SHP77 (cell line): ENCODE results near the gene SAMD14.
"Not testable (repeated sequence)": the region's sequence is repeated elsewhere in the genome, so short reads cannot be mapped to it uniquely, and the experiment has no call there.

Source experiments
- DNase-seq, 2 experiments: peaks; one replicate each; lab custom pipeline; 2025; lab: John Stamatoyannopoulos, UW

SAMD14 gene

GRCh38 chr17:50075446-50076032 is 54.4 kb downstream of the SAMD14 start:
- DNase-seq, result no peak

GRCh38 chr17:50074227-50074626 is 55.7 kb downstream of the SAMD14 start:
- no peak for DNase-seq

GRCh38 chr17:50072925-50073324 is 57.0 kb downstream of the SAMD14 start:
- DNase-seq, result no peak

- DNase-seq, result no peak
Measured at GRCh38 chr17:50072130-50072529, 57.8 kb downstream of the SAMD14 start.

- no peak for DNase-seq
Measured at GRCh38 chr17:50071692-50072091, 58.3 kb downstream of the SAMD14 start.

- DNase-seq, result no peak
Measured at GRCh38 chr17:50070908-50071680, 58.9 kb downstream of the SAMD14 start.

- no peak for DNase-seq
Measured at GRCh38 chr17:50067996-50068395, 62.0 kb downstream of the SAMD14 start.

GRCh38 chr17:50066995-50067394 is 63.0 kb downstream of the SAMD14 start:
- DNase-seq, result no peak

- DNase-seq, result no peak
Measured at GRCh38 chr17:50065056-50065455, 64.9 kb downstream of the SAMD14 start.

GRCh38 chr17:50064253-50065001 is 65.5 kb downstream of the SAMD14 start:
- DNase-seq, result no peak

GRCh38 chr17:50063561-50064252 is 66.3 kb downstream of the SAMD14 start:
- no peak for DNase-seq

GRCh38 chr17:50062293-50063243 is 67.4 kb downstream of the SAMD14 start:
- no peak for DNase-seq

- not testable (repeated sequence) for DNase-seq
Measured at GRCh38 chr17:50061713-50062045, 68.3 kb downstream of the SAMD14 start.

GRCh38 chr17:50060951-50061712 is 68.8 kb downstream of the SAMD14 start:
- peak; percentile 7 to 12 for DNase-seq
